COLO829 (cell line): Measurements from ENCODE around the gene FN3K.
A peak's percentile ranks its signal among the peaks of the same experiment; 100 is the strongest.

Experiments
- DNase-seq: peaks from one replicate; pipeline ENCODE4 v3.0.0; 2012; ENCODE audit warnings: low spot score

Gene FN3K

GRCh38 chr17:82703935-82704865, 31.2 kb upstream of the FN3K start:
- no peak for DNase-seq

- no peak for DNase-seq
Measured at GRCh38 chr17:82704886-82705285, 30.5 kb upstream of the FN3K start.

GRCh38 chr17:82705756-82706155, 29.7 kb upstream of the FN3K start:
- no peak for DNase-seq

GRCh38 chr17:82709024-82709675, 26.3 kb upstream of the FN3K start:
- no peak for DNase-seq

GRCh38 chr17:82709676-82710498, 25.5 kb upstream of the FN3K start:
- no peak for DNase-seq

GRCh38 chr17:82710499-82711232, 24.7 kb upstream of the FN3K start:
- DNase-seq: no peak

DNA sequence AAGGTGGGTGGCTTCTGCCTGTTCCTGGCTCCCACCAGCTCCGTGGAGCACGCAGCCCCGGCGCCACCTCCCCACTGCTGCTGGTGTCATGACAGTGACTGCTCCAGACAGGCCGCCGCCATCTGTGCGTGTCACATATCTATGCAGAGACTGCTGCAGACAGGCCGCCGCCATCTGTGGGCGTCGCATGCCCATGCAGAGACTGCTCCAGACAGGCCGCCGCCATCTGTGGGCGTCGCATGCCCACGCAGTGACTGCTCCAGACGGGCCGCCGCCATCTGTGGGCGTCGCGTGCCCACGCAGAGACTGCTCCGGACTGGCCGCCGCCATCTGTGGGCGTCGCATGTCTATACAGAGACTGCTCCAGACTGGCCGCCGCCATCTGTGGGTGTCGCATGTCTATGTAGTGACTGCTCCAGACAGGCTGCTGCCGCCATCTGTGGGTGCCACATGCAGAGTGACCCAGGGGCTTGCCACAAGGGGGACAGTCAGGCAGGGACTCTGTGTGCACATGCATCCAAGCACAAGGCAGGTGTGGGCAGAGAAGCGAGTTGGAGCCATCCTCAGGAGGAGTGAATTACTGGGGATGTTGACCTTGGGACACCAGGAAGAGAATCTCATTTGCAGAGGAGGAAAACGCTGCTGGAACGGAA, 22.2 kb upstream of the FN3K start:
- DNase-seq: no peak

DNA sequence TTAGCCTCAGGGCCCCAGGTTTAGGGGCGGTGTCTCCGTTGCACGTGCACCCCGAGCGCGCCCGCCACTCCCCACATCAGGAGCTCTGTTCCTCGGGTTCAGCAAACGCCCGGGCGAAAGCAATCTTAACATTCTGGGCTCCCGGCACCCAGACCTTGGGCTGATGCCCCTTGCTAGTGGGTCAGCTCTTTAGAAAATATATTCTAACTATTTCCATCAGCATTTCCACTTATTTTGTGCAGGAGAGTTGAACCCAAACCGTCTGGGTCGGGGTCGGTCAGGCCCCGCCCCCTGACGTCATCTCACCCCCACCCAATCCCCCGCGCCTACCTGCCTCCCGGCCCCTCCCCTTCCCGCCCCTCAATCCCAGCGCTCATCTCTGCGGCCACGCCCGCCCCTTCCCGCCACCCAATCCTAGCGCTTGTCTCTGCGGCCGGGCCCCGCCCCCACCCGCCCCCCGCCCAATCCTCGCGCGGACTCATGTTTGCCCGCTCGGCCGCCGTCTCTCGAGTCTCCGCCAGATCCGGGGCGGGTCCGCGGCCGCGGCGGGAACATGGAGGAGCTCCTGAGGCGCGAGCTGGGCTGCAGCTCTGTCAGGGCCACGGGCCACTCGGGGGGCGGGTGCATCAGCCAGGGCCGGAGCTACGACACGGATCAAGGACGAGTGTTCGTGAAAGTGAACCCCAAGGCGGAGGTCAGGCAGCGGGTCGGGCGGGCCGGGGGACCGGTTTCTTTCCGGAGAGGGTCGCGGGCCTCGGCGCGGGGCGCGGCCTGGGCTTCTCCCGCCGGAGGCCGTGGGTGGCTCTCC, 19.0 kb upstream of the FN3K start, which contains the start of gene FN3KRP:
FN3KRP (plus strand) TSS at position 504 of the 808 bp plus-strand sequence; CDS start at position 554, 50 bp downstream.
- DNase-seq: peak; percentile 98

- no peak for DNase-seq
Measured at GRCh38 chr17:82718986-82719685, 16.3 kb upstream of the FN3K start.

GRCh38 chr17:82720204-82720603, 15.2 kb upstream of the FN3K start:
- no peak for DNase-seq

DNA sequence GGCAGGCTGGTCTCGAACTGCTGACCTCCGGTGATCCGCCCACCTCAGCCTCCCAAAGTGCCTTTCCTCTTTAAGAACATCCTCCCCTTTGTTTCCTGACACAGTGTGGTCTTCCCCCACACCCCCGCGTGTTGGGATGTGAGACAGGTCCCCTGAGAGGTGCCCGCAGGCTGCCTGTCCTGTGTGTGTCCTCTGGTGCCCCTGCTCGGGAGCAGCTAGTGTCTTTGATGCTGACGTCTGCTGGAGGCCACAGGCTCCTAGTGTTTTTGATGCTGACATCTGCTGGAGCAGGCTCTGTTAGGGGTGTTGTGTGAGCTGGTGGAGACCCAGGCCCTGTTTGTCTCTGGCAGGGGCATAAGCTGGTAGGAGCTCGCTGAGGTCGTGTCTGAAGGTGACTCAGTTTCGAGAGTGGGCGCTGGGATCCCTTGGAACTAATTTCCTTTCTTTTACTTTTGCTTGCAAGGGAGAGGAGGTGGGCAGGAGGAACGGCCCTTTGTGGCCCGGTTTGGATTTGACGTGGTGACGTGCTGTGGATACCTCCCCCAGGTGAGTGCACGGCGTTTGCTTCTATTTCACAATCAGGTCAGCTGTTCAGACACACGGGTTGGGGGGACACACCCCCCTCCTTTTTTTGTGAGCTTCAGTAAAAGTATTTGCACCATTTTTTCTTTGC, 12.9 kb upstream of the FN3K start:
- DNase-seq: no peak

DNA sequence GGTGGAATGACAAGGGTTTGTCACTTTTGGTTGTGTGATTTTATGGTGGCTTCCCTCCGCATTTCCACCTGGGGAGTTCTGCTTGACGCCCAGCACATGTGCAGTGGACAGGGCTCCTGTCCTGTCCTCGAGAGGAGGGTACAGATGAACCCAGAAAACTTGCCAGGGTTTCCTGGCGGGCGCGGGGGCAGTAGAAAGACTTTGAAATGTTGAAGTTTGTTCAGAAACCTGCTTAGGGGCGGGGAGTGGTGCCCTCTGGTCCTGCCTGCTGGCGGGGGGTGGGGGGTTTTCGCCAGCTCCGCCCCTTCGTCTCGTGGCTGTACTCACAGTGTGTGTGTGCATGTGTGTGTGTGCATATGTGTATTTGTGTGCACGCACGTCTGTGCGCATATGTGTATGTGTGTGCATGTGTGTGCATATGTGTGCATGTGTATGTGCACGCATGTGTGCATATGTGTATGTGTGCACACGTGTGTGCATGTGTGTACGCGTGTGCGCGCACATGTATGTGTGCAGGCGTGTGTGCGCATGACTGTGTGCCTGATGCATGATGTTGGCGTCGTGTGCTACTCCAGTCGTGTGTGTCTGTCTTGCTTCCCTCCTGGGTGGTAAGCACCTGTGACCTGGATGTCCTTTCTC, 12.1 kb upstream of the FN3K start:
- DNase-seq: no peak

DNA sequence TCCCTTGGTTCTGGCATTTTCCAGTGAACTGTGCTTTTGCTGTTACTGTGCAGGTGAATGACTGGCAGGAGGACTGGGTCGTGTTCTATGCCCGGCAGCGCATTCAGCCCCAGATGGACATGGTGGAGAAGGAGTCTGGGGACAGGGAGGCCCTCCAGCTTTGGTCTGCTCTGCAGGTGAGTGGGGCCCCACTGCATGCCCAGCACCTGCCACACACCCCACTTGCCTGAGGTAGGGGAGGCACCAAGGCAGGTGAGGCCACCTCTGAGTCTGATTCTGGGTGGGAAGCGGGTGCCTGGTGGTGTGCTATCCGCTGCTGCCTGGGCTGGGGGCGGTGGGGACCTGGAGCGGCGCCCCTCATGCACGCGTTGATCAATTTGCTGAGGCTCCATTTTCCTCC, 9.0 kb upstream of the FN3K start:
- no peak for DNase-seq

GRCh38 chr17:82729479-82730260, 5.7 kb upstream of the FN3K start:
- DNase-seq: no peak

DNA sequence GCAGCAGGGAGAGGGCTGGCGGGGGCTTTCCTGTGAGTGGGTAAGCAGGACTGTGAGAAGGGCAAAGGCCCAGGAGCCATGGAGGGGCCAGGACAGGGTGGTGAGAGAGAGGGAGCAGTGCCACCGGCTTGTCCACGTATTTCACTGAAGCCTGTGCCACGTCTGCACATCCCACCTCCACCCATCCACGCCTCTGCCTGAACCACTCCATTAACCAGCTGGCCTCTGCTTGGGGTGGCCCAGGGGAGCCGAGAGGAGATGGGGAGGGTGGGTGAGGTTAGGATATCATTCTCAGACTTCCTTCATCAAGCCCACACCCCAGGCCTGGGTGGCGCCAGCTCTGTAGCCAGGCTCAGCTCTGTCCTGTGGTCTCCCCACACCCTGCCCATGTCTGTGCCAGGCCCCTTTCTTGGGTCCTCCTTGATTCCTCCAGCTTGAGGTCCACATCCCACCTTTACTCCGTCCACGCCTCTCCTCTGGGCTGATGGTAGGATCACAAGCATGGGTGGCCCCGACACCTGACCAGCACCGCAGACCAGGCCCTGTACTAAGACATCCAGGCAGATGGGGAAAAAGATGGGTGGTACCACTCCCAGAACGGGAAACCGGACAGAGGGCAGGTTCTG, 3.2 kb upstream of the FN3K start:
- no peak for DNase-seq

GRCh38 chr17:82736511-82737185, 1.2 kb downstream of the FN3K start:
- DNase-seq: no peak
